Activated B cell treated with CpG ODN at 0.5 μM for 24 hours (primary cell): Measurements from ENCODE around the gene EXOSC2. TPM values are rescaled to one million over a fixed set of nuclear protein-coding genes. Genes with fewer than 3 reads are reported as not detected.

ENCODE experiments used
- ATAC-seq: fragments of 200-7000 bp; cut with Tn5 transposase; one replicate; pipeline ENCODE4 v1.10.0; 2021; ENCODE audit warnings: low read depth, mild to moderate bottlenecking, moderate library complexity
- CTCF ChIA-PET: fragments of 350-600 bp; sonication (Branson Sonifier 250); formaldehyde crosslinking; loops from one replicate; lab custom pipeline; 2021; ENCODE audit warnings: antibody characterized with exemption; lab: Charles Lee
- POLR2A ChIA-PET: fragments of 350-600 bp; sonication (Branson Sonifier 250); formaldehyde crosslinking; loops from one replicate; lab custom pipeline; 2021; ENCODE audit warnings: antibody characterized with exemption; lab: Charles Lee
- DNase-seq: peaks from one replicate; pipeline ENCODE4 v3.0.0; 2022
- H3K27ac Mint-ChIP-seq: one replicate; pipeline ENCODE4 v1.8.0; 2020; ENCODE audit warnings: mixed read lengths
- H3K27me3 Mint-ChIP-seq: one replicate; pipeline ENCODE4 v1.8.0; 2021; ENCODE audit warnings: mixed read lengths
- H3K36me3 Mint-ChIP-seq: one replicate; pipeline ENCODE4 v1.8.0; 2021; ENCODE audit warnings: low read depth, mixed read lengths
- H3K4me1 Mint-ChIP-seq: one replicate; pipeline ENCODE4 v1.8.0; 2021; ENCODE audit warnings: mixed read lengths
- H3K4me3 Mint-ChIP-seq: one replicate; pipeline ENCODE4 v1.8.0; 2020; ENCODE audit warnings: mild to moderate bottlenecking, mixed read lengths
- H3K9me3 Mint-ChIP-seq: one replicate; pipeline ENCODE4 v1.8.0; 2020; ENCODE audit warnings: mixed read lengths
- CTCF ChIP-seq: fragments of 200-600 bp; IDR thresholded peaks from one replicate; pipeline ENCODE4 v1.8.0; 2022; ENCODE audit warnings: antibody characterized with exemption, mild to moderate bottlenecking
- intact Hi-C: fragments of 100-400 bp; cut with micrococcal nuclease; formaldehyde crosslinking; loops from one replicate; pipeline ENCODE4 v1.15.1; 2024
- total RNA-seq: library from RNA; stranded (reverse); gene quantifications from 2 replicates; pipeline ENCODE4 v1.2.3, GENCODE V29; 2022

The EXOSC2 gene
- total RNA-seq, 1 donor from 2014 or later: 54.8 TPM

GRCh38 chr9:130738281-130738680 lies 44.7 kb downstream of the EXOSC2 start:
- ChIA-PET POLR2A (no interaction called here), CTCF (interaction anchor here (0.8 kb wide), 1 partner anchor 37 kb away, joined by 3 read pairs; no protein-coding TSS in a partner anchor)
- Mint-ChIP-seq H3K4me3 (no peak overlapping the region), H3K9me3 (no peaks in the 10 kb centered on the region), H3K4me1 (peaks cover 6% of the 10 kb centered on the region), H3K27me3 (no peaks in the 10 kb centered on the region), H3K36me3 (peaks cover 10% of the 10 kb centered on the region), H3K27ac (no peak overlapping the region)
- ATAC-seq: no peak
- no peak for TF ChIP-seq CTCF
- DNase-seq: no peak
- intact Hi-C loops: no loop called here

- CTCF ChIA-PET: interaction anchor here (0.8 kb wide), 1 partner anchor 38 kb away, joined by 3 read pairs; no protein-coding TSS in a partner anchor
- no peak for TF ChIP-seq CTCF
- H3K4me3 Mint-ChIP-seq: no peak overlapping the region
- POLR2A ChIA-PET: no interaction called here
- intact Hi-C loops: no loop called here
- DNase-seq (no peak), ATAC-seq (no peak)
- H3K9me3 Mint-ChIP-seq: no peaks in the 10 kb centered on the region
- H3K36me3 Mint-ChIP-seq: peaks cover 10% of the 10 kb centered on the region
- H3K27me3 Mint-ChIP-seq: no peaks in the 10 kb centered on the region
- H3K4me1 Mint-ChIP-seq: peaks cover 4% of the 10 kb centered on the region
- H3K27ac Mint-ChIP-seq: no peak overlapping the region
Measured at GRCh38 chr9:130739081-130739480, 45.5 kb downstream of the EXOSC2 start.

GRCh38 chr9:130740218-130741023 lies 46.8 kb downstream of the EXOSC2 start:
- ATAC-seq (no peak), DNase-seq (no peak)
- no peaks in the 10 kb centered on the region for H3K27me3 Mint-ChIP-seq
- H3K36me3 Mint-ChIP-seq: peaks cover 9% of the 10 kb centered on the region
- no peak overlapping the region for H3K27ac Mint-ChIP-seq
- intact Hi-C loops: no loop called here
- POLR2A ChIA-PET: no interaction called here
- no peaks in the 10 kb centered on the region for H3K9me3 Mint-ChIP-seq
- no peak overlapping the region for H3K4me3 Mint-ChIP-seq
- no peak for TF ChIP-seq CTCF
- CTCF ChIA-PET: no interaction called here
- peaks cover 4% of the 10 kb centered on the region for H3K4me1 Mint-ChIP-seq

GRCh38 chr9:130741024-130741305 lies 47.4 kb downstream of the EXOSC2 start:
- ChIA-PET POLR2A (no interaction called here), CTCF (no interaction called here)
- DNase-seq: no peak
- Mint-ChIP-seq H3K4me1 (peaks cover 2% of the 10 kb centered on the region), H3K4me3 (no peak overlapping the region), H3K36me3 (peaks cover 7% of the 10 kb centered on the region), H3K27me3 (no peaks in the 10 kb centered on the region), H3K9me3 (no peaks in the 10 kb centered on the region), H3K27ac (no peak overlapping the region)
- intact Hi-C loops: no loop called here
- ATAC-seq: no peak
- TF ChIP-seq CTCF: no peak

- Mint-ChIP-seq H3K4me3 (no peak overlapping the region), H3K4me1 (peaks cover 2% of the 10 kb centered on the region), H3K36me3 (peaks cover 7% of the 10 kb centered on the region), H3K27ac (no peak overlapping the region), H3K9me3 (peaks cover 3% of the 10 kb centered on the region), H3K27me3 (no peaks in the 10 kb centered on the region)
- ChIA-PET CTCF (no interaction called here), POLR2A (no interaction called here)
- no peak for TF ChIP-seq CTCF
- no peak for ATAC-seq
- intact Hi-C loops: no loop called here
- DNase-seq: no peak
Measured at GRCh38 chr9:130741831-130742449, 48.4 kb downstream of the EXOSC2 start.
